Measurements from ENCODE around the gene BCL2L15. TPM values are rescaled to one million over a fixed set of nuclear protein-coding genes. Genes with fewer than 3 reads are reported as not detected.

Gene BCL2L15
- total RNA-seq, 2 donors from 2014 or later, result 0.46 to 92.5 TPM

DNA sequence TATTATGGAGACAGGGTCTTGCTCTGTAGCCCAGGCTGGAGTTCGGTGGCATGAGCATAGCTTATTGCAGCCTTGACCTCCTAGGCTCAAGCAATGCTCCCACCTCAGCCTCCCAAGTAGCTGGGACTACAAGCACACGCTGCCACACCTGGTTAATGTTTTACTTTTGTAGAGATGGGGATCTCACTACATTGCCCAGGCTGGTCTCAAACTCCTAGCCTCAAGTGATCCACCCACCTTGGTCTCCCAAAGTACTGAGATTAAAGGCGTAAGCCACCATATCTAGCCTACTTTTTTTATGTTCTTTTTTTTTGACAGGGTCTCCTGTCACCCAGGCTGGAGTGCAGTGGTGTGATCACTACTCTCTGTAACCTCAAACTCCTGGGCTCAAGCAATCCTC, 5.9 kb upstream of the BCL2L15 start:
- Histone ChIP-seq H3K9me3 (no peaks in the 10 kb centered on the region), H3K4me1 (replicated peaks) (no peaks in the 10 kb centered on the region), H3K27me3 (replicated peaks; ENCODE audit: insufficient read depth) (no peaks in the 10 kb centered on the region), H3K4me3 (no peak overlapping the region), H3K27ac (no peak overlapping the region), H3K36me3 (no peaks in the 10 kb centered on the region)
- 94% methylated on average over 3 of the region's 3 CpGs for WGBS
- intact Hi-C loops (cut with DNase I), result no loop called here
- TF ChIP-seq POLR2AphosphoS5 (IDR thresholded peaks at IDR 0.05) (no peak), POLR2A (IDR thresholded peaks at IDR 0.05) (no peak)
- TF ChIP-seq, protein P1, sequence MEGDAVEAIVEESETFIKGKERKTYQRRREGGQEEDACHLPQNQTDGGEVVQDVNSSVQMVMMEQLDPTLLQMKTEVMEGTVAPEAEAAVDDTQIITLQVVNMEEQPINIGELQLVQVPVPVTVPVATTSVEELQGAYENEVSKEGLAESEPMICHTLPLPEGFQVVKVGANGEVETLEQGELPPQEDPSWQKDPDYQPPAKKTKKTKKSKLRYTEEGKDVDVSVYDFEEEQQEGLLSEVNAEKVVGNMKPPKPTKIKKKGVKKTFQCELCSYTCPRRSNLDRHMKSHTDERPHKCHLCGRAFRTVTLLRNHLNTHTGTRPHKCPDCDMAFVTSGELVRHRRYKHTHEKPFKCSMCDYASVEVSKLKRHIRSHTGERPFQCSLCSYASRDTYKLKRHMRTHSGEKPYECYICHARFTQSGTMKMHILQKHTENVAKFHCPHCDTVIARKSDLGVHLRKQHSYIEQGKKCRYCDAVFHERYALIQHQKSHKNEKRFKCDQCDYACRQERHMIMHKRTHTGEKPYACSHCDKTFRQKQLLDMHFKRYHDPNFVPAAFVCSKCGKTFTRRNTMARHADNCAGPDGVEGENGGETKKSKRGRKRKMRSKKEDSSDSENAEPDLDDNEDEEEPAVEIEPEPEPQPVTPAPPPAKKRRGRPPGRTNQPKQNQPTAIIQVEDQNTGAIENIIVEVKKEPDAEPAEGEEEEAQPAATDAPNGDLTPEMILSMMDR (IDR thresholded peaks at IDR 0.05), result no peak
- DNase-seq (ENCODE audit: low spot score), result no peak

DNA sequence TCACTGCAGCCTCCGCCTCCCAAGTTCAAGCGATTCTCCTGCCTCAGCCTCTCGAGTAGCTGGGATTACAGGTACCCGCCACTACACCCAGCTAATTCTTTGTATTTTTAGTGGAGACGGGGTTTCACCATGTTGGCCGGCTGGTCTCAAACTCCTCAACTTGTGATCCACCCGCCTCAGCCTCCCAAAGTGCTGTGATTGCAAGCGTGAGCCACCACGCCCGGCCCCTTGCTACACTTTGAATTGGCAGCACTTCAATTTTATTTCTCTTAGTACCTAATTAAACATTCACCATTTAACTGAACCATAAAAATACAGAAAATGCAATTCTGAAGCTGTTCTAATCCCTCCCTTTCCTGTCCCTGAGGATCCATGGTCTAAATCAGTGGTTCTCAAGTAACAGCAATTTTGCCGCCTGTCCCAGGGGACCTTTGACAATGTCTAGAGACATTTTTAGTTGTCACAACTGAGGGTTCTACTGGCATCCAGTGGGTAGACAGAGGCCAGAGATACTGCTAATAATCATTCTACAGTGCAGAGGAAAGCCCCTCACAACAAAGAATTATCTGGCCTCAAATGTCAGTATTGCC, 4.3 kb upstream of the BCL2L15 start:
- Histone ChIP-seq H3K4me1 (replicated peaks) (no peaks in the 10 kb centered on the region), H3K27me3 (replicated peaks; ENCODE audit: insufficient read depth) (no peaks in the 10 kb centered on the region), H3K36me3 (no peaks in the 10 kb centered on the region), H3K27ac (no peak overlapping the region), H3K4me3 (no peak overlapping the region), H3K9me3 (no peaks in the 10 kb centered on the region)
- TF ChIP-seq POLR2A (IDR thresholded peaks at IDR 0.05), result no peak
- no peak for TF ChIP-seq POLR2AphosphoS5 (IDR thresholded peaks at IDR 0.05)
- TF ChIP-seq, protein P1 (IDR thresholded peaks at IDR 0.05), result no peak
- DNase-seq (ENCODE audit: low spot score), result no peak
- intact Hi-C loops (cut with DNase I), result no loop called here
- WGBS, result 97% methylated on average over 11 of the region's 11 CpGs

DNA sequence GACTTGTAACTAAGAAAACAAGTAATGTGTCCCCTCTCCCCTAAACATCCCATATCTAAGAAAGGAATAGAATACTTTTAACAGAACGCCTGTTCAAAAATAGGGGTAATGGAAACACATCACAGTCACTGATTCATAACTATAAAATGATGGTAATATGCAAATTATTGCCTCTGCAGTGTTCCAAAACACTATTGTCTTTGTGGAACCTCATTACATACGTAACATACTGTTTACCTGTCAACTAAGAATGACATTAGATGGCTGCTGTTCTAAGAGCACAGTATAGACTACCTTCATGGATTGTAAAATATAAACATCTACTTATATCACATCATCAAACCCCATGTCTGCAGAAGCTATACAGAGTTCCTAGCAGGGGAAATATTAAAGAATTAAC, 3.4 kb upstream of the BCL2L15 start:
- H3K4me1 ChIP-seq (replicated peaks), result no peaks in the 10 kb centered on the region
- 49% methylated on average over 2 of the region's 2 CpGs for WGBS
- DNase-seq (ENCODE audit: low spot score), result no peak
- no peak for TF ChIP-seq POLR2A (IDR thresholded peaks at IDR 0.05)
- TF ChIP-seq POLR2AphosphoS5 (IDR thresholded peaks at IDR 0.05), result no peak
- TF ChIP-seq, protein P1 (IDR thresholded peaks at IDR 0.05), result no peak
- H3K36me3 ChIP-seq, result no peaks in the 10 kb centered on the region
- no peaks in the 10 kb centered on the region for H3K9me3 ChIP-seq
- no peak overlapping the region for H3K4me3 ChIP-seq
- no peak overlapping the region for H3K27ac ChIP-seq
- intact Hi-C loops (cut with DNase I), result no loop called here
- no peaks in the 10 kb centered on the region for H3K27me3 ChIP-seq (replicated peaks; ENCODE audit: insufficient read depth)

DNA sequence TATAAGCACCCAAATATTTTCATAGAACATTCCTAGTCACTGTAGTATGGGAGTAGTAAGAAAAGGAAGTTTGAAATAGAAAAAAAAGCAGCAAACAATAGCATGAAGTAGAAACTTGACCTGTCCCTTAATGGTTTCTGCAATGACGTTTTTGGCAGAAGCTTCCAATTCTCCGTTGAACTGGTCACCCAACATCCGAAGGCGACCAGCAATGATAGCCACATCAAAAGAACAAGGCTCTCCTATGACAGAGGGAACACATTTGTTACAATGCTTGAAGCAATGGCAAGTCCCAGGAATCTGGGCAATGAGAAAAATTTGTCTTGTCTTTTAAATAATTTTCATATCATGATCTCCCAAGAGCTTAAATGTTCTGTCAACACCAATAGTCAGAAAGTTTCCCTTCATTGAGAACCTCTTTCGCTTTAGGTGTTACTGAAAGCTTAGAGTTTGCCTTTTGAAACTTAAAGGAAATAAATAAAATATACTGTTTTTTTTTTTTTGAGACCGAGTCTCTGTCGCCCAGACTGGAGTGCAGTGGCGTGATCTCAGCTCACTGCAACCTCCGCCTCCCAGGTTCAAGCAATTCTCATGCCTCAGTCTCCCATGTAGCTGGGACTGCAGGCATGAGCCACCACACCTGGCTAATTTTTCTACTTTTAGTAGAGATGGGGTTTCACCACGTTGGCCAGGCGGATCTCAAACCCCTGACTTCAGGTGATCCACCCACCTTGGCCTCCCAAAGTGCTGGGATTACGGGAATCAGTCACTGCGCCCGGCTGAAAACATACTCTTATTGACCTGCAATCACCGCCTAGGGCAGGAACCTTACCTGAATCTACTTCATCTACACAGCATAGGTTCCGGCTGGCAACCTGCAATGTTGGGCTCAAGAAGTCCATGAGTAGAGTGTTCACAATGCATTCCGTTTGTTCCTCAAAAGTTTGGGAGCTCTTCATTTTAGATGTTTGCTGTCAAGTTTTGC, 672 bp downstream of the BCL2L15 start:
- Histone ChIP-seq H3K27me3 (replicated peaks; ENCODE audit: insufficient read depth) (no peaks in the 10 kb centered on the region), H3K36me3 (no peaks in the 10 kb centered on the region), H3K9me3 (no peaks in the 10 kb centered on the region), H3K27ac (no peak overlapping the region), H3K4me3 (no peak overlapping the region), H3K4me1 (replicated peaks) (no peaks in the 10 kb centered on the region)
- no peak for DNase-seq (ENCODE audit: low spot score)
- intact Hi-C loops (cut with DNase I), result no loop called here
- TF ChIP-seq, protein P1 (IDR thresholded peaks at IDR 0.05), result no peak
- no peak for TF ChIP-seq POLR2AphosphoS5 (IDR thresholded peaks at IDR 0.05)
- no peak for TF ChIP-seq POLR2A (IDR thresholded peaks at IDR 0.05)
- 86% methylated on average over 17 of the region's 17 CpGs for WGBS

Data from prostate gland (tissue), 2 donors.